Measurements from ENCODE around the gene CYP2U1.

CYP2U1 gene

GRCh38 chr4:107991945-107992630 lies 60.7 kb downstream of the CYP2U1 start:
- no peak for TF ChIP-seq CTCF (IDR thresholded peaks at IDR 0.05)
- Histone ChIP-seq H3K79me2 (no peaks in the 10 kb centered on the region), H3K27ac (no peak overlapping the region), H3K4me2 (ENCODE audit: low read length) (no peak overlapping the region), H3K4me3 (ENCODE audit: low read depth, low read length) (no peak overlapping the region), H3K4me1 (no peaks in the 10 kb centered on the region), H3K27me3 (ENCODE audit: control insufficient read depth, insufficient read depth, low read length) (no peaks in the 10 kb centered on the region), H2AFZ (no peak overlapping the region), H3K9ac (no peak overlapping the region), H3K9me3 (ENCODE audit: control insufficient read depth, low read length) (no peaks in the 10 kb centered on the region), H3K36me3 (ENCODE audit: control insufficient read depth, insufficient read depth, low read length) (no peaks in the 10 kb centered on the region)

GRCh38 chr4:107993969-107994368 lies 62.6 kb downstream of the CYP2U1 start:
- H3K27me3 ChIP-seq (ENCODE audit: control insufficient read depth, insufficient read depth, low read length): no peaks in the 10 kb centered on the region
- no peak for TF ChIP-seq CTCF (IDR thresholded peaks at IDR 0.05)
- H3K79me2 ChIP-seq: no peaks in the 10 kb centered on the region
- no peak overlapping the region for H3K27ac ChIP-seq
- no peak overlapping the region for H2AFZ ChIP-seq
- no peak overlapping the region for H3K9ac ChIP-seq
- no peaks in the 10 kb centered on the region for H3K9me3 ChIP-seq (ENCODE audit: control insufficient read depth, low read length)
- H3K4me1 ChIP-seq: no peaks in the 10 kb centered on the region
- H3K4me2 ChIP-seq (ENCODE audit: low read length): no peak overlapping the region
- H3K36me3 ChIP-seq (ENCODE audit: control insufficient read depth, insufficient read depth, low read length): no peaks in the 10 kb centered on the region
- no peak overlapping the region for H3K4me3 ChIP-seq (ENCODE audit: low read depth, low read length)

- TF ChIP-seq CTCF (IDR thresholded peaks at IDR 0.05): no peak
- H3K4me1 ChIP-seq: no peaks in the 10 kb centered on the region
- H3K4me3 ChIP-seq (ENCODE audit: low read depth, low read length): no peak overlapping the region
- no peak overlapping the region for H3K4me2 ChIP-seq (ENCODE audit: low read length)
- H3K36me3 ChIP-seq (ENCODE audit: control insufficient read depth, insufficient read depth, low read length): no peaks in the 10 kb centered on the region
- H3K27ac ChIP-seq: no peak overlapping the region
- H3K79me2 ChIP-seq: no peaks in the 10 kb centered on the region
- H3K9me3 ChIP-seq (ENCODE audit: control insufficient read depth, low read length): no peaks in the 10 kb centered on the region
- H3K9ac ChIP-seq: no peak overlapping the region
- no peaks in the 10 kb centered on the region for H3K27me3 ChIP-seq (ENCODE audit: control insufficient read depth, insufficient read depth, low read length)
- H2AFZ ChIP-seq: no peak overlapping the region
These were observed 63.5 kb downstream of the CYP2U1 start for GRCh38 chr4:107994894-107995293.

- TF ChIP-seq CTCF (IDR thresholded peaks at IDR 0.05): no peak
- H2AFZ ChIP-seq: no peak overlapping the region
- H3K4me1 ChIP-seq: no peaks in the 10 kb centered on the region
- H3K9ac ChIP-seq: no peak overlapping the region
- H3K79me2 ChIP-seq: no peaks in the 10 kb centered on the region
- H3K27ac ChIP-seq: no peak overlapping the region
- H3K9me3 ChIP-seq (ENCODE audit: control insufficient read depth, low read length): no peaks in the 10 kb centered on the region
- H3K4me3 ChIP-seq (ENCODE audit: low read depth, low read length): no peak overlapping the region
- H3K36me3 ChIP-seq (ENCODE audit: control insufficient read depth, insufficient read depth, low read length): no peaks in the 10 kb centered on the region
- H3K4me2 ChIP-seq (ENCODE audit: low read length): no peak overlapping the region
- H3K27me3 ChIP-seq (ENCODE audit: control insufficient read depth, insufficient read depth, low read length): no peaks in the 10 kb centered on the region
These were observed 65.8 kb downstream of the CYP2U1 start for GRCh38 chr4:107996949-107997788.
